ENCODE measurements around the gene MMP17. TPM values are rescaled to one million over a fixed set of nuclear protein-coding genes. Genes with fewer than 3 reads are reported as not detected.

MMP17 gene
- total and polyA plus RNA-seq, 9 donors = 0.78 to 15.6 (median 13.3) TPM

DNA sequence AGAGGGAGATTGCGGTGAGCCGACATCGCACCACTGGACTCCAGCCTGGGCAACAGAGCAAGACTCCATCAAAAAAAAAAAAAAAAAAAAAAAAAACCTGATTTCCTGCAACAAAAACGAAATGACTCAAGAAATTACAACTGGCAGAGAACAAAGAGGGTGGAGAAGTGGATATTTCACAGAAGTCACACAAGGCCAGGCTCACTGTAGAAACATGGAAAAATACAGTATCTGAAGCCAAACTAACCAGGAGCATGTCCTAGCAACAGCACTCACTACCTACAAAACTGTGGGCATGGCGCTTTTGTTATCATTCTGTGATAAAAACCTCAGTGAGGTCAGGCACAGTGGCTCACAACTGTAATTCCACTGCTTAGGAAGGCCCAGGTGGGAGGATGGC, 11.7 kb upstream of the MMP17 start:
- TF ChIP-seq POLR2A (IDR thresholded peaks at IDR 0.05) = no peak
- no peak for TF ChIP-seq EP300 (IDR thresholded peaks at IDR 0.05)
- TF ChIP-seq, protein P1, sequence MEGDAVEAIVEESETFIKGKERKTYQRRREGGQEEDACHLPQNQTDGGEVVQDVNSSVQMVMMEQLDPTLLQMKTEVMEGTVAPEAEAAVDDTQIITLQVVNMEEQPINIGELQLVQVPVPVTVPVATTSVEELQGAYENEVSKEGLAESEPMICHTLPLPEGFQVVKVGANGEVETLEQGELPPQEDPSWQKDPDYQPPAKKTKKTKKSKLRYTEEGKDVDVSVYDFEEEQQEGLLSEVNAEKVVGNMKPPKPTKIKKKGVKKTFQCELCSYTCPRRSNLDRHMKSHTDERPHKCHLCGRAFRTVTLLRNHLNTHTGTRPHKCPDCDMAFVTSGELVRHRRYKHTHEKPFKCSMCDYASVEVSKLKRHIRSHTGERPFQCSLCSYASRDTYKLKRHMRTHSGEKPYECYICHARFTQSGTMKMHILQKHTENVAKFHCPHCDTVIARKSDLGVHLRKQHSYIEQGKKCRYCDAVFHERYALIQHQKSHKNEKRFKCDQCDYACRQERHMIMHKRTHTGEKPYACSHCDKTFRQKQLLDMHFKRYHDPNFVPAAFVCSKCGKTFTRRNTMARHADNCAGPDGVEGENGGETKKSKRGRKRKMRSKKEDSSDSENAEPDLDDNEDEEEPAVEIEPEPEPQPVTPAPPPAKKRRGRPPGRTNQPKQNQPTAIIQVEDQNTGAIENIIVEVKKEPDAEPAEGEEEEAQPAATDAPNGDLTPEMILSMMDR (IDR thresholded peaks at IDR 0.05) = no peak
- Histone ChIP-seq H3K27ac (no peak overlapping the region), H3K4me1 (ENCODE audit: insufficient read depth) (no peaks in the 10 kb centered on the region), H3K27me3 (no peaks in the 10 kb centered on the region), H3K36me3 (no peaks in the 10 kb centered on the region), H3K9me3 (no peaks in the 10 kb centered on the region), H3K4me3 (no peak overlapping the region)
- 69 to 77% (median 71%) methylated on average over 5 of the region's 5 CpGs for WGBS, 3 donors
- intact Hi-C loops (cut with DNase I) = no loop called here
- no peak for DNase-seq

DNA sequence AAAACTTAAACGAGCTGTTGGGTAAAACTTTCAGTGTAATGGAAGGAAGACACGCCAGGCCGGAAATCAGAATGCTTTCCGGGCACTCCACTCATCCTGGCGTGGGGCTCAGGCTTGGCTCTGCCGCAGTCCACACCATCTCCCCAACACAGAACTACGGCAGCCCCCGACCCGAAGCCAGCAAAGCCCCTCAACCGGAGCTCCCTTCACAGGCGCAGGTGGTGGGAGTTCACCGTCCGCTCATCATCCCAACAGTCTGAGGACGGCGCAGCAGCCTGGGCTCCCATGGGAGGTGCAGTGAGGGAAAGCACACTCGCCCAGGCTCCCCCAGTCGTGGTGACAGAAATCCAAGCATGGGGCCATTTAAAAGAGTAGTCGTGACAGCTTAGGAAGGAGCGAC, 11.0 kb upstream of the MMP17 start:
- Histone ChIP-seq H3K27me3 (no peaks in the 10 kb centered on the region), H3K36me3 (no peaks in the 10 kb centered on the region), H3K9me3 (no peaks in the 10 kb centered on the region), H3K27ac (no peak overlapping the region), H3K4me1 (ENCODE audit: insufficient read depth) (no peaks in the 10 kb centered on the region), H3K4me3 (no peak overlapping the region)
- DNase-seq = no peak
- WGBS, 3 donors = 86 to 89% (median 86%) methylated on average over 19 of the region's 19 CpGs
- intact Hi-C loops (cut with DNase I) = no loop called here
- TF ChIP-seq EP300 (IDR thresholded peaks at IDR 0.05) (no peak), POLR2A (IDR thresholded peaks at IDR 0.05) (no peak)
- TF ChIP-seq, protein P1 (IDR thresholded peaks at IDR 0.05) = no peak

DNA sequence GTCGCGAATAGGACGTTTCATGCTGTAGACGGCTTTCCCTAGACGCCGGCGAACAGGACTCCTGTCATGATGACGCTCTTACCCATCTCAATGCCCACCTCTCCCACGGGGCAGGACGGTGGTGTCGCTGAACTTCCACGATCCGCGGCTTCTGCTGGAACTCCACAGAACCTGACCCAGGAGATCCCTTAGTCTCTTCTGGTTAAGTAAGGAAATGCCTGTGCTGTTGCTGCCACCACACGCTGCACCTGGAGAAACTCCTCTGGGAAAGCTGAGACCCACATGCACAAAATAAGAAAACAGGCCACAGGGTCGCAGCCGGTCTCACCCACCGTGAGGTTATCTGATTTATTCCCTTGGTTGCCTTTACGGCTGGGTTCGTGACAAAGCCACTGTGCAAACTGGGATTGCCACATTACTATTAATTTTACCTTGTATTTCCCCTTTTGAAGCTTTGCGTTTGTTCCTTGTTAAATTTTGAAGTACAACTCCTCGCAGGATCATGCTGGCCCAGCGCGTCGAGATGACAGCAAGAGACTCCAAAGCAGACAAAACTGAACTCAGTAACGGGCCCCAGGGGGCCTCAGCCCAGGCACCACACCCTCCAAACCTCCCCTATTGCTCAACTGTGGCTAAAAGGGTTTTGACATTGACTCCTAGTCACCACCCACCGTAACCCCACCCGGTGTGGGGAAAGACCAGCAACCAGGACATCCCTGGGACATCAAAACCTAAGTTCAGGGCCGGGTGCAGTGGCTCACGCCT, 9.2 kb upstream of the MMP17 start:
- H3K36me3 ChIP-seq = no peaks in the 10 kb centered on the region
- no peak overlapping the region for H3K4me3 ChIP-seq
- no peaks in the 10 kb centered on the region for H3K4me1 ChIP-seq (ENCODE audit: insufficient read depth)
- TF ChIP-seq, protein P1 (IDR thresholded peaks at IDR 0.05) = no peak
- TF ChIP-seq POLR2A (IDR thresholded peaks at IDR 0.05) (no peak), EP300 (IDR thresholded peaks at IDR 0.05) (no peak)
- no peak overlapping the region for H3K27ac ChIP-seq
- intact Hi-C loops (cut with DNase I) = no loop called here
- 83 to 85% (median 85%) methylated on average over 30 of the region's 30 CpGs for WGBS, 3 donors
- no peaks in the 10 kb centered on the region for H3K27me3 ChIP-seq
- H3K9me3 ChIP-seq = no peaks in the 10 kb centered on the region
- no peak for DNase-seq

DNA sequence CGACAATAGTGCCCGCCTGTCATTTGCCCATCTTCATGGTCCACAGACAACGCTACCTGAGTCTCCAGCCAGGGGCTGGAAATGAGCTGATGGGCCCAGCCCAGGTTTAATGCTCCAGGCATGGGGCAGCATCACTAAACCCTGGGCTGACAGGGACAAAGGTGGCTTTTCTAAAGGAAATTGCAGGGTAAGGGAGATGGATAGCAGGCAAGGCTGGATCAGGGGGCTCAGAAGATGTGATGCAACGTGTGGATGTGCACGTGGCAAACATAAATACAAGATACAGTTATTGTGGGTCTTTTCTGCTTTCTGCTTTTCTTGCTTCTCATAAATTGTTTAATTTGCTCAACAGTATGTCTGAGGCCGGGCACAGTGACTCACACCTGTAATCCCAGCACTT, 3.7 kb upstream of the MMP17 start:
- Histone ChIP-seq H3K4me1 (ENCODE audit: insufficient read depth) (peaks cover 4% of the 10 kb centered on the region), H3K27ac (no peak overlapping the region), H3K9me3 (no peaks in the 10 kb centered on the region), H3K36me3 (no peaks in the 10 kb centered on the region), H3K27me3 (no peaks in the 10 kb centered on the region), H3K4me3 (no peak overlapping the region)
- TF ChIP-seq POLR2A (IDR thresholded peaks at IDR 0.05) (no peak), EP300 (IDR thresholded peaks at IDR 0.05) (no peak)
- TF ChIP-seq, protein P1 (IDR thresholded peaks at IDR 0.05) = no peak
- WGBS, 3 donors = 87 to 94% (median 92%) methylated on average over 6 of the region's 6 CpGs
- intact Hi-C loops (cut with DNase I) = loop anchor here in 1 of 4 donors (10.0 kb wide), 2 partner anchors 470 to 720 kb away; no protein-coding TSS in a partner anchor
- DNase-seq = no peak

All from ovary (tissue), 9 donors.